Activated naive CD4-positive, alpha-beta T cell treated with anti-CD3 and anti-CD28 coated beads, Interleukin-2, amount 50 U/mL, for 72 hours (primary cell): ENCODE data around the gene WTIP. TPM values are rescaled to one million over a fixed set of nuclear protein-coding genes. Genes with fewer than 3 reads are reported as not detected.
A peak's percentile ranks its signal among the peaks of the same experiment; 100 is the strongest.
"Not testable (repeated sequence)": the region's sequence is repeated elsewhere in the genome, so short reads cannot be mapped to it uniquely, and the experiment has no call there.

Experiments used
- ATAC-seq, 2 donors: fragments of 150-1000 bp; cut with Tn5 transposase; 2 replicates each; pipeline ENCODE4 v1.10.0; 2021; ENCODE audit warnings: mild to moderate bottlenecking in 2 of 2, moderate library complexity in 2 of 2
- DNase-seq, 2 donors: peaks; one replicate each; pipeline ENCODE4 v3.0.0; 2021 to 2022; ENCODE audit warnings: low spot score in 2 of 2
- H3K27ac Mint-ChIP-seq, 2 donors: one replicate each; pipeline ENCODE4 v1.8.0; 2022; ENCODE audit warnings: mild to moderate bottlenecking in 2 of 2, mixed read lengths in 2 of 2
- H3K36me3 Mint-ChIP-seq, 2 donors: one replicate each; pipeline ENCODE4 v1.8.0; 2022; ENCODE audit warnings: mixed read lengths in 2 of 2
- H3K9me3 Mint-ChIP-seq, 2 donors: one replicate each; pipeline ENCODE4 v1.8.0; 2022; ENCODE audit warnings: mixed read lengths in 2 of 2
- total RNA-seq, 2 donors: library from RNA; stranded (reverse); gene quantifications; one replicate each; pipeline ENCODE4 v1.2.3, GENCODE V29; 2022

Gene WTIP
- total RNA-seq, 2 donors from 2014 or later, result 0.33 to 1.6 TPM

DNA sequence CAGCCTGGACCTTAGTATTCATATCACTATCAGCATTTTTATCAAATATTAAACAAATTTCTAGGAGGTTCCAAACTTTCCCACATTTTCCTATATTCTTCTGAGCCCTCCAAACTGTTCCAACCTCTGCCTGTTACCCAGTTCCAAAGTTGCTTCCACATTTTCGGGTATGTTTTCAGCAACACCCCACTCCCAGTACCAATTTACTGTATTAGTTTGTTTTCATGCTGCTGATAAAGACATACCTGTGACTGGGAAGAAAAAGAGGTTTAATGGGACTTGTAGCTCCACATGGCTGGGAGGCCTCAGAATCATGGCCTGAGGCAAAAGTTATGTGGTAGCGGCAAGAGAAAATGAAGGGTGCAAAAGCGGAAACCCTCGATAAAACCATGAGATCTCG lies 29.3 kb downstream of the WTIP start:
- H3K9me3 Mint-ChIP-seq, ATAC-seq, DNase-seq, H3K27ac Mint-ChIP-seq, H3K36me3 Mint-ChIP-seq: not testable (repeated sequence)

DNA sequence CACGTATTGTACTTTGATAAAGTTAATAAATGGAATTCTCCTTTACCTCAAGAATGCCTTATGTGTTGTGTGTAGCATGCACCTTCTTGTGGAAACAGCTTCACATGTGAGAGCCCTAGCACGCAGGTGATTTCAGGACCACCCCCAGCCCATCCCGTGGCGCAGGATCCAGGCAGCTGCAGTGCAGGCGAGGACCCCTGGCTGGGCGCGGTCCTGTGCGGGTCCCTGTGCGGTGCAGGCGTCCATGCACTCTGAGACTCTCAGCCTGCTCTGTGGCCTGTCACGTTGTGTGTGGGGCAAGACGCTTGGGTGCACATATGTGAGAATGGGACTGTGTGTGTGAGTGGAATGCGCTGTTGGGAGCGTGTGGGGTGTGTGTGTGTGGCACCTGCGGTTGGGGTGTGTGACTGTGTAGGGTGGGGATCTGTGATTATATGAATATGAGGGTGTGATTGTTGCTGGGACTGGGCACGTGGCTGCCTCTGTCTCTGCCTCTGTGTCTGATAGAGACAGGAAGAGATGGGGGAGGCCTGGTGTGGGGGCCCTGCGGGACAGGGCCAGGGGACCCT lies 30.8 kb downstream of the WTIP start:
- Mint-ChIP-seq H3K27ac (no peak overlapping the region), H3K9me3 (peaks cover 7% of the 10 kb centered on the region in 2 donors), H3K36me3 (no peaks in the 10 kb centered on the region)
- no peak for DNase-seq
- no peak for ATAC-seq

DNA sequence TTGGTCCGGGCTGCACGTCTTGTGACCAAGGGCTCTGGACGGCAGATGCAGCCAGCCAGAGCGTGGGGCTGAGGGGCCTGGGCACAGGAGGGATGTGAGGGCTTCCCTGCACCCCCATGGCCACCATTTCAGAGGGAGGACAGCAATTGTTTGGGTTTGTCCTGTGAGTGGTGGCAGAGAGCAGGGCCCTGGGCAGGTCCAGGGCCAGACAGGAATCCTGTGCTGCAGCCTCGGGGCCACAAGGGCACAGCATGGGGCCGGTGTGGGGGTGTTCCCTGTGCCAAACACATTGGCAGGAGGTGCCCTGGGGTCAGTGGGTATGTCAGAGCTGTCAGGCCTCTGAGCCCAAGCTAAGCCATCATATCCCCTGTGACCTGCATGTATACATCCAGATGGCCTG lies 32.2 kb downstream of the WTIP start:
- no peak overlapping the region for H3K27ac Mint-ChIP-seq
- DNase-seq (no peak), ATAC-seq (no peak)
- no peaks in the 10 kb centered on the region for H3K36me3 Mint-ChIP-seq
- H3K9me3 Mint-ChIP-seq, result peaks cover 7% of the 10 kb centered on the region in 2 donors

DNA sequence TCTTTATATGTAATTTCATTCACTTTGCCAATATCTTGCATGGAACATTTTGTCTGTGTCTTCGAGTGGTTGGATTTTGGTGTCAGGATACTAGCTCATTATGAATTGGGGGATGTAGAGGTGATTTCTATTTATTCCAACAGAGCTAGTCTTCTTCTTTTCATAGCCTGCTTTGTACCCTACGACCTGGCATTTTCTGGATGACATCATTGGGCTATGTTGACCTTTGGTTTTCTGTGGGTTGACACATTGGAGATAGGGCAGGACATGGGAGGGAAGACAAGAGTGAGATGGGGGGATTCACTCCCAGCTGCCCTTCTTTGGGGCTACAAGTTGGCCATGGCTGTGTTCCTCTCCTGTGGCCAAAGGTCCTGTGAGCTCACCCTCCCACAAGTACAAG lies 38.0 kb downstream of the WTIP start:
- no peak overlapping the region for H3K27ac Mint-ChIP-seq
- DNase-seq, result no peak
- no peak for ATAC-seq
- peaks cover 0 to 4% of the 10 kb centered on the region in 2 donors for H3K36me3 Mint-ChIP-seq
- no peaks in the 10 kb centered on the region for H3K9me3 Mint-ChIP-seq

DNA sequence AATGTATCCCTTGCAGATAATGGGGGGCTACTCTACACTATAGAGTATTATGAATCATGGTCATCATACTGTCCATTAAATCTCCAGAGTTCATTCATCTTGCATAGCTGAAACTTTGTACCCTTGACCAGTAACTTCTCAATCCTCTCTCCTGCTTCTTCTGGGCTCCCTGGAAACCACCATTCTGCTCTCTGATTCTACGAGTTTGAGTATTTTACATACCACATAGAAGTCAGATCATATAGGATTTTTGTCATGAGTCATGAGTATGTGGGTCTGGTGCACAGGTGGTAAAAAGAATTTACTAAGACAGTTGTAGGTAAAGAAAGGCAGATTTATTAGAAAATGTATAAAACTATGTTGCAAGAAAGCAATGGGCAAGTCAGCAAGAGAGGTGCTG lies 41.9 kb downstream of the WTIP start:
- ATAC-seq (peak; percentile 22 to 47), DNase-seq (no peak)
- Mint-ChIP-seq H3K9me3 (no peaks in the 10 kb centered on the region), H3K27ac (no peak overlapping the region), H3K36me3 (peaks cover 0 to 4% of the 10 kb centered on the region in 2 donors)

DNA sequence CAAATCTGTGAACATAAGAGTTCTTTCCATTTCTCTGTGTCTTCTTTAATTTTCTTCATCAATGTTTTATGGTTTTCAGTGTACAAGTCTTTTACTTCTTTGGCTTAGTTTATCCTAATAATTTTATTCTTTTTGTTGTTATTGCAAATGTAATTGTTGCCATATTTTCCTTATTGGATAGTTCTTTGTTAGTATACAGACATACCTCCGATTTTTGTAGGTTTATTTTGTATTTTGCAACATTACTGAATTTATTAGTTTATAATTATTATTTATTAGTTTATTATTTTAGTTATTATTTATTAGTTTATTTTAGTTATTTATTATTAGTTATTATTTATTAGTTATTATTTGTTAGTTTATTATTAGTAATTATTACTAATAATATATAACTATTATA lies 43.4 kb downstream of the WTIP start:
- Mint-ChIP-seq H3K27ac (no peak overlapping the region), H3K36me3 (peaks cover 0 to 2% of the 10 kb centered on the region in 2 donors)

DNA sequence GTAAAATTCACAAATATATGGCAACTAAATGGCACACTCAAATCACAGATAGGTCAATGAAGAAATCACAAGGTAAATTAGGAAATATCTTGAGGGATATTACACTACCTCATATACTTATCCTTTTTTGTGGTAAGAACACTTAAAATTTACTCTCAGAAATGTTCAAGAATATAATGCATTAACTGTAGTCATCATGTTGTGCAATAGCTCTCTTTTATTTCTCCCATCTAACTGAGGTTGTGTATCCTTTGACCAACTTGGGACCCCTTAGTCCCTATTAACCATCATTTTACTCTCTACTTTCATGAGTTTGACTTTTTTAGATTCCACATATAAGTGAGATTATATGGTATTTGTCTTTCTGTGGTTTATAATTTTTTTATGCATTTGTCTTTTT lies 52.6 kb downstream of the WTIP start:
- H3K9me3 Mint-ChIP-seq, result peaks cover 0 to 5% of the 10 kb centered on the region in 2 donors
- DNase-seq, result no peak
- ATAC-seq, result no peak
- no peak overlapping the region for H3K27ac Mint-ChIP-seq
- H3K36me3 Mint-ChIP-seq, result no peaks in the 10 kb centered on the region

More for the DNA sequence above, 43.4 kb downstream of the WTIP start:
- no peak for ATAC-seq
- no peak for DNase-seq
- H3K9me3 Mint-ChIP-seq, result no peaks in the 10 kb centered on the region

DNA sequence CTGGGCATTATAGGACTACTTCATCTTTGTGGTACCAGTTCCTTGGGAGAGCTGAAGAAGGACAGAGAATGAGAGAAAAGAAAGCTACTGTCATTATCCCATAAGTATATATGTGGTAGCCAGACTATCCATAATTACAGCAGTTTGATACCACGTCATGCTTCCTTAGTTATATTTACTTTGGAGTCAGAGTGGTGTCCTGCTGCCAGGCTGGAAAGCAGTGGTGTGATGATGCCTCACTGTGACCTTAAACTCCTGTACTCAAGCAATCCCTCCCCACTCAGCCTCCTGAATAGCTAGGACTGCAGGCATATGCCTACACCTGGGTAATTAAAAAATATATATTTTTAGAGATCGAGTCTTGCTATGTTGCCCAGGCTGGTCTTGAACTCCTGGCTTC lies 57.8 kb downstream of the WTIP start:
- peaks cover 10 to 15% of the 10 kb centered on the region in 2 donors for H3K9me3 Mint-ChIP-seq
- H3K36me3 Mint-ChIP-seq, result peaks cover 9 to 17% of the 10 kb centered on the region in 2 donors
- no peak for ATAC-seq
- DNase-seq, result no peak
- no peak overlapping the region for H3K27ac Mint-ChIP-seq

DNA sequence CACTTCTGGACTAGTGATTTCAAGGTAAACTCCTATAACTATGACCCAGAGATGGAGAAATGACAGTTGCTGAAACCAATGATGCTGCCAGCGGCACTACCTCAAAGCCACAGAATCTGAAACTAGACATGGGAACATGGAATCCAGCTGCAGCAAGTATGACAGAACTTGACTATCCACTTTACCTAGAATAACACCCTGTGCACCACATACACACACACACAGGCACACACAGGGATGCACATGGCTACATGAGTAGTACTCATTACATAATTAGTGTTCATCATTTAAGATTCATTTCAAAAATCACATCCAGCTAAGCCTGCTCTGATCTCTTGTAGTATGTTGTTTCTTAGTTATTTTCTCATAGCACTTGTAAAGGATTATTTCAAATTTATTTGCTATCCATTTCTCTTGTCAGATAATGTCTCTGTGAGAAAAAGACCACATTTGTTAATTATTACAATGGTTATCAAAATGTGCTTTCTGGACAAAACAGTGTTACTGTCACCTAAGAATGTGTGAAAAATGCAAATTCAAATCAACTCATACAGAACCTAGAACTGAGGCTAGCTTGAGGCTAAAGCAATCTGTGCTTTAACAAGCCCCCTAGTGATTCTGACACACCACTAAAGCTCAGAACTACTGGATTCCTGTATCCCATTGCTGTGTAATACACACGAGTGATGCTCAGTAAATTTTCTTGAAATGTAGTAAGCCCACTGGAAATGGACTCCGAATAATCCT lies 59.4 kb downstream of the WTIP start:
- Mint-ChIP-seq H3K27ac (no peak overlapping the region), H3K36me3 (peaks cover 9 to 17% of the 10 kb centered on the region in 2 donors), H3K9me3 (peaks cover 10 to 15% of the 10 kb centered on the region in 2 donors)
- DNase-seq (no peak), ATAC-seq (peak in 1 of 2 donors; percentile 30)

DNA sequence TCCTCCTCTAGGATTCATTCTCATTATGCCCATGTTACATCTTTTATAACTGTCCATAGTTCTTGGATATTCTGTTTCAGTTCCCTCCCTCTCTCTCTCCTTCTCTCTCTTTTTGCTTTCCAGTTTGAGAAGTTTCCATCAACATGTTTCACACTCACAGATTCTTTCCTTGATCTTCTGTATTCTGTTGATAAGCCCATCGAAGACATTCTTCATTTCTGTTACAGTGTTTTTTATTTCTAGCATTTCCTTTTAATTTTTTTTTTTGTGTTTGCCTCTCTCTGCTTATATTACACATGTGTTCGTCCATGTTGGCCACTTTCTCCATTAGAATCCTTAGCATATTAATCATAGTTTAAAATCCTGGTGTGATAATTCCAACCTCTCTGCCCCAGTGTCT lies 68.3 kb downstream of the WTIP start:
- DNase-seq, result no peak
- ATAC-seq, result no peak
- no peak overlapping the region for H3K27ac Mint-ChIP-seq
- peaks cover 0 to 8% of the 10 kb centered on the region in 2 donors for H3K36me3 Mint-ChIP-seq
- H3K9me3 Mint-ChIP-seq, result peaks cover 17 to 20% of the 10 kb centered on the region in 2 donors

DNA sequence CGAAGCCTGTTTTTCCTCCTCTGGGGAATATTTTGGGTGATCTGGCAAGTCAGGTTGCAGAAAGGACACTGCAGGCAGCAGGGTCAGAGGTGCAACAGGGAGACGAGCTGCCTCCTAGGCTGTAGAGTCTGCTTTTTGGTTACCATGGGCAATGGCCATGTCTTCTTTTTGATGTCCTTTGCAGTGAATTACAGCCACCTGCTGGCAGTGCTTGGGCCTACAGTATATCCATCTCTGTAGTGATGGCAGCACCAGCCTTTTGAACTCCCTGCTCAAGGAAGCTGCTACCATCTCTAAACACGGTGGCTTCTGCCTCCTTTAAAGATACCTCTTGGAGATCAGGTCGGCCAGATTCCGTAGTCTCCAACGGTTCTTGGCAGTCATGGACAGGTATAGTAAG lies 73.9 kb downstream of the WTIP start:
- Mint-ChIP-seq H3K27ac (no peak overlapping the region), H3K9me3 (peaks cover under 1 to 2% of the 10 kb centered on the region in 2 donors), H3K36me3 (no peaks in the 10 kb centered on the region)
- ATAC-seq, result no peak
- no peak for DNase-seq

DNA sequence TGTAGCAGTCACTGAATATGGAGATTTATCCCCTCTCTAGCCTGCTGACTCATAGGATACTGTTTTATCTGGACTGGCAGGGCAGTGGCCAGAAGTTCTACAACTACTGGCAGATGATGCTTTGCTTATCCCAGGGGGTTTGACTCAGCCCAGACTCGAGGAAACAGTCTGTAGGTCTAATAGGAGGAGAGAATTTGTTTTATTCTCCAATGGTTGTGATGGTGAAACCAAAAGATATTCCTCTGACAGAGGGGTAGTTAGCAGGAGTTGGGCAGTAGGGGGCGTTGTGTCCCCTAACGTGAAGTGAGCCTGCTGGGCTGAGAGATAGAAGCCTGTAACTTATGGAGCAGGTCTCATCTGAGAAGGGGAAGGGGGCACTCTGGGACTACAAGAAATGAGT lies 74.9 kb downstream of the WTIP start:
- DNase-seq (peak in 1 of 2 donors; percentile 29), ATAC-seq (peak; percentile 46 to 57)
- Mint-ChIP-seq H3K9me3 (peaks cover 0 to under 1% of the 10 kb centered on the region in 2 donors), H3K27ac (no peak overlapping the region), H3K36me3 (no peaks in the 10 kb centered on the region)

DNA sequence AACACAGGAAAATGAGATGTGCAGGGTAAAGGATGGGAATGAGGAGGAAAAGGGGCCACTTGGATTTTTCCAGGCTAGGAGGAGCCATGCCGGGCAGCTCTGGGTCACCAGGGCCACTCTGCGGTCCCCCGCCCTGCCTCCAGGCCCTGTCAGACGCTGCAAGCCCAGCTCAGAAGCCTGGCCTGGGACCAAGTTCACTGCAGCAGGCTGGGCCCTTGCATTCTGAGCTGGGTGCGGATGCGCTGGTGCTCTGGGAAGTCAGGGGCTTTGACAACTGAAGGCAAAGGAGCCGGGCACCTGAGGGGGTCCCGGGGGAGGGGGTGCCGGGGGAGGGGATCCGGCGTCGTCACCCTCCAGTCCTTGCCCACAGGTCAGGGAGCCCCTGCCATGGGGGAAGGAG lies 77.5 kb downstream of the WTIP start:
- peaks cover 0 to 3% of the 10 kb centered on the region in 2 donors for H3K9me3 Mint-ChIP-seq

DNA sequence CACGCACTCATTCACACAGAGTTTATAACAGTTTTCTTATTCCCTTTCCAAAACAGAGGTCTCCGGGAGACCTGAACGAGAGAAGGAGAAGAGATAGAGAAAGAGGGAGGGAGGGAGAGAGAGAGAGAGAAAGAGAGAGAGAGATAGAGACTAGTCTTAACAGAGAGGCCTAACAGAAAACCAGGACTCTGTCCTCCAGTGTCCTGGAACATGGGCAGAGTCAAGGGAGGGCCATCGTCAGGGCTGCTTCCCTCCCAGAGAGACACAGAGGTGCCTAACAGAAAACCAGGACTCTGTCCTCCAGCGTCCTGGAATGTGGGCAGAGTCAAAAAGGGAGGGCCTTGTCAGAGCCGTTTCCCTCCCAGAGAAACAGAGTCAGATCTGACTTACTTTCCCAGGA lies 78.7 kb downstream of the WTIP start:
- Mint-ChIP-seq H3K36me3 (peaks cover 0 to 4% of the 10 kb centered on the region in 2 donors), H3K9me3 (peaks cover 4 to 6% of the 10 kb centered on the region in 2 donors), H3K27ac (no peak overlapping the region)
- ATAC-seq, result no peak
- DNase-seq, result no peak

More for the DNA sequence above, 77.5 kb downstream of the WTIP start:
- no peaks in the 10 kb centered on the region for H3K36me3 Mint-ChIP-seq
- ATAC-seq (no peak), DNase-seq (no peak)
- H3K27ac Mint-ChIP-seq, result no peak overlapping the region

Other genes with a start within 250 kb of the WTIP start
- gene GARRE1, start 227.2 kb upstream of the WTIP start, total RNA-seq, result 10 to 100 TPM; 11.7 to 15.0 TPM
- 100 to 1,000 TPM; 359 to 904 TPM for gene GPI, start 116.6 kb upstream of the WTIP start, total RNA-seq
- 10 to 100 TPM; 18.0 to 32.8 TPM for gene PDCD2L, start 77.4 kb upstream of the WTIP start, total RNA-seq
- 100 to 1,000 TPM; 137 to 162 TPM for gene UBA2, start 53.4 kb upstream of the WTIP start, total RNA-seq
- under 1 TPM; 0.33 to 0.36 TPM for gene SCGB2B2, start 195.4 kb downstream of the WTIP start, total RNA-seq
- gene ZNF302, start 195.9 kb downstream of the WTIP start, total RNA-seq, result 10 to 100 TPM in 1 of 2 donors, 1 to 10 TPM in 1; 9.2 to 15.3 TPM